GM19099 (cell line): ENCODE data around the gene ZIC1.

Experiments
- POLR2A ChIP-seq: IDR thresholded peaks from 3 replicates; pipeline ENCODE4 v1.6.1; 2011; ENCODE audit warnings: low read depth; ENCODE audit not compliant: insufficient read length; ENCODE audit errors: extremely low read depth

The ZIC1 gene

DNA sequence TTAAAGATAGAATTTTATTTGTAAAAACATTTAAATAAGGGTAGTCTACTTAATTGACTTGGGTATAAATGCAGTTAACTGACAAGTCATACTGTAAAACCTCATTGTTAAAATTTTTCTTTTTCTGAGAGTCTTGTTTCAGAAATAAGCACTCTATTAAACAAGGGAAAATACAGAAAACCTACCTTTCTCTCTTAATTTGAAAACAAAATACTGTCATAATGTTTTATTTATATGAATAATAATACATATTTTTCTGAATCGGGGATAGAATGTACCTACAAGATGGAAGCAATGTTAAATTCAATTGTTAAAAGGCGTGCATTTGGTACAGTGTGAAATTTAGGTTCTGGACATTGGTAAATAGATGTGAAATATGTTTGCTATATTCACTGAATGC lies 17.8 kb downstream of the ZIC1 start:
- no peak for TF ChIP-seq POLR2A

DNA sequence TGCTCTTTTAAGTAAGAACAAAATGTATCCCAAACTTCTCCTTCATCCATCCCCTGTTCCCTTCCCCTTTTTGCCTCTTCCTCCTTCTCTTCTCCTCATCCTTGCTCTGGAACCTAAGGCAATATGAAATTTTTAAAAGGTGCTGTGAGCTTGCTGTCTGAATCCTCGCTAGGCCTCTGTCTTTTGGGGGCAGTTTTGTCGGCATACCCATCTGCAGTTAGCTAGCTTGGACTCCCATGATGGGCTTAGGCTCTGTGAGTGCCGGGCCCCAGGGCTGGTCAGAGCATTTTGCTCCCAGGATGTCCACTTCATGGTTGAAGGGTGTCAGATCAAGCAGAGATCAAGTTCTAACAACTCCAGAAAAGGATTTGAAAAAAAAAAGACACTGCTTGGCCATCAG lies 18.6 kb downstream of the ZIC1 start:
- no peak for TF ChIP-seq POLR2A

DNA sequence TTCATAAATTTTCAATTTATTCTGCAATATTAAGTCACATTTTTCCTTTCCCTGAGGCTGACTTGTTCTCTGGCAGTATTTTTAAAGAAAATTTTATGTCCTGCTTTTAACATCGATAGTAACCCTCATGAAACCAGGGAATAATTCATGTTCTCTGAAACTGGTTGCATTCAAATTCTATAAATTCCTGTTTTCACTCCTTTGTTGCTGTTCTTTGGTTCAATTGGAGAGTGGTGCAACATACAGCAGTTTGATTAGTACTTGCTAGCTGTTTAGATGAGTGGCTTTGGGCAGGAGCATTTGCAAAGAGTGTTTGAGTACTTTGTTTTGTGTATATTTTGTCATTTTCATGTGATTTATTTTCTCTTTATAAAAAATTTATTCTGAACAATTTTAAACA lies 19.2 kb downstream of the ZIC1 start:
- no peak for TF ChIP-seq POLR2A

DNA sequence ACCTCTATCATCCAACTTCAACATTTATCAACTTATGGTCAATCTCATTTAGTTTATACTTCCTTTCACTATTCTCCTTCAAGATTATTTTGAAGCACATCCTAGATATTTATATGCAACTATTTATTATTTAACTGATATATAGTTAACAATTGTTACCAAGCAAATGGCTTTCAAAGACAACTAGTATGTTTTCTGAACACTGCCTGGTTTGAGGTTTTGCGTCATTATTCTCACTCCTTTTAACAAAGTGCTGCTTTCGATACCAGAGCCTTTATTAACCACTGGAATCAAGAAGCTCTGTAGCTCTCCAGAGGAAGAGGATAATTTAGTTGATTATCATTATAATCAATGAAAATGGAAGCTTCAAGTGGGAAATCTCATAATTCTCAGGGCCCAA lies 19.6 kb downstream of the ZIC1 start:
- TF ChIP-seq POLR2A, result no peak

DNA sequence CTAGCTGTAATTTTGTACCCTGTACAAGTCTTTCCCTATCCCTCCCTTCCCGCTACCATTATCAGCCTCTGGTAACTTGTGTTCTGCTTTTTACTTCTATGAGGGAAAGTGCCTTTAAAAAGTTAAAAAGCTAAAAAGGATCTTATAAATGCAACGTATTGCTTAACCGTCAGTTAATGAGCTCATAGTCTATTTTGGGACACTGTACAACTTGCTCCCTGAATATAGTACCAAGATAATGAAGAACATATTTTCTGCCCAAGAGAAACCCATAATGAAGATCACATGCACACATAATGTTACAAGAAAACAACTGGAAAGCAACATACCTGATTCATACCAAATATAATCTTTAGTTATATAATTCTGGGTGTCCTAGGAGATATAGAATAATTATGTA lies 22.6 kb downstream of the ZIC1 start:
- TF ChIP-seq POLR2A, result no peak

DNA sequence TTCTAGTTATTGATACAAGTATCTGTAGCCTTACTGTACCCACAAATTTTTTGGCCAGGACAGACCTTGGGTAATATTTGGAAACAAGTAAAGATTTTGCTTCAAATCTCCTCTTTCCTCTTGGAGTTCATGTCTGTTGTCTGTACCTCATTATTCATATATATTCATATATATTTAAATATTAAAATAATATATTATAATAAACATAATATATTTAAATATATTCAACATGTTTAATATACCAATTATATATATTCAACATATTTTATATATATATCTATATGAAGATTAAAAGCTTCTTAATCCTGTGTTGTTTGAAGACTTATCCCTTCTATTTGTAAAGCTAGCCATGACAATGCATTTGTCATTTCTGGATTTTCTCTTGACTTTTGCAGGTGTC lies 38.1 kb downstream of the ZIC1 start:
- no peak for TF ChIP-seq POLR2A

DNA sequence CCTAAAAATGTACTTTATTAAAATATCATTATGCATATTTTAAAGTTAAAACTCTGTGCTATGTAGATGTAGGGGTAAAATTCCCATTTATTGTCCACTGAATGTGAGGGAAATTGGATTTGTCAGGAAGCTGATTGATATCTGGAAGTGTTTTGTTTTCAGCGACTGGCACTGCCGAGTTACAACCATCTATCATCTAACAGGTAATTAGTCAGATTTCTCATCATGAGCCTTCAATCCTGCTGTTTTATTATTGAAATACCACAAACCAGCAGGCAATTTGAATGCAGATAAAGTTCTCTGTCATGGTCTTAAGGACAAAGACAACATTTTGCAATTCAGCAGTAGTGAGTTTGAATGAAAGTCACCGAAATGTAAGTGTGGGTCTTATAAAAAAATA lies 40.5 kb downstream of the ZIC1 start:
- TF ChIP-seq POLR2A, result no peak

DNA sequence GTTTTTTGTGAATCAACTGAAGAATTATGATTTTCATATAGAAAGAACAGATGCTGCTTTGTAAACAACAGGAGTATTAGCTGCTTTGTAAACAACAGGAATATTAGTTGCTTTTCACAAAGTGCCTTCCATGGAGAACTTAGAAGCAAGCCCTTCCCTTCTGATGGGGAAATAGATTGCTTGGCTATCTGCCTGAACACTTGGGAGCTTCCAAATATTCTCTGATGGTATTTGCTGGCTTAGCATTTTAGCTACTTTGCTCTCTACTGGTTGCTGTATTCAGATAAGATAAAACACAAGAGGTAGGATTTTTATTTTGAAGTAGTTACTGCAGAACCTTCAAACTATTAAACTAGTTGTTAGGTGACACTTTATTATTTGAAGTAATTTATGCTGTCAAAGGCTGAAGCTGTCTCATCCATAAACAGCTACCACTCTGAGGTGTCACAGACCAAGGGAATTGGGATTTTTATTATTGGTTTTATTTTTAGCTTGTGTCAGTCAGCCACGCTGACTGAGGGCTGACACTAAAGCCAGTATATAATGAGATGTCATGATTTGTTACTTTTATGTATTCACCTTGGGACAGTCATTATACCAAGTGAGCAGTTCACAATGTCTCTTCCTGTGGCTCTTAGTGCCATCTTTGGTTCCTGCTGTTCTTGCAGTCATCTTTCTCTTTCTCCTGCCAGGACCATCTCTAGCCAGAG lies 50.0 kb downstream of the ZIC1 start:
- no peak for TF ChIP-seq POLR2A

DNA sequence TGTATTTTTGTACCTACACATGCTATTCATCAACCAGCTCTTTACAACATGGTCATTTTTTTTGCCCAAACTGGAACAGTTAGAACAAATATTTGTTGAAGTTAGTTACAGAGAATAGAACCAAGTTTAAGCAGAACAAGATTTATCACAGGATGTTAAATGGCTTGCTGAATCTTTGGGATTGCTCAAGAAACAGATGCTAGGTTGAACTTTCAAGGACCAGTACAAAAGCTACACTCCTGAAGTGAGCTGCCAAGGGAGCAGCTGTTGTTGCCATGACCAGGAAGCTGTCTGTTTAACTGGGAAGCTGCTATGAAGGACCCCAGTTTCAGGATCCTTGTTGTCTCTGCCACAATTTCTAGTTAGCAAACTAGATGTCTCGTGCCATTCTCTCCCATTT lies 53.7 kb downstream of the ZIC1 start:
- no peak for TF ChIP-seq POLR2A
